K562 (cell line): Measurements from ENCODE around the gene ZNF385C. TPM values are rescaled to one million over a fixed set of nuclear protein-coding genes. Genes with fewer than 3 reads are reported as not detected.
A peak's percentile ranks its signal among the peaks of the same experiment; 100 is the strongest.

Experiments used
- E2F8 ChIP-seq: fragments of 450-650 bp; IDR thresholded peaks from 2 replicates; pipeline ENCODE4 v1.7.1; 2018; ENCODE audit warnings: mild to moderate bottlenecking, low read depth; ENCODE audit not compliant: partially characterized antibody
- ESRRA ChIP-seq: fragments of 450-650 bp; IDR thresholded peaks from 2 replicates; pipeline ENCODE4 v1.6.1; 2014; ENCODE audit warnings: low read depth, mild to moderate bottlenecking, moderate library complexity, borderline replicate concordance
- HMBOX1 ChIP-seq: sonication (generic); IDR thresholded peaks from 2 replicates; pipeline ENCODE4 v1.6.1; 2016
- KDM1A ChIP-seq, 2 experiments: fragments of 450-650 bp; IDR thresholded peaks; 2 replicates each; pipeline ENCODE4 v1.6.1; 2016; ENCODE audit warnings: mild to moderate bottlenecking in 2 of 2
- LEF1 ChIP-seq: fragments of 450-650 bp; IDR thresholded peaks from 2 replicates; pipeline ENCODE4 v1.6.1; 2016; ENCODE audit warnings: mild to moderate bottlenecking
- MAX ChIP-seq: sonication (generic); formaldehyde crosslinking; IDR thresholded peaks from 2 replicates; pipeline ENCODE4 v1.9.0; 2022; ENCODE audit warnings: mild to moderate bottlenecking, missing genetic modification reagents
- NCOR1 ChIP-seq: fragments of 450-650 bp; IDR thresholded peaks from 2 replicates; pipeline ENCODE4 v1.6.1; 2016; ENCODE audit warnings: mild to moderate bottlenecking, moderate library complexity
- NR0B1 ChIP-seq: fragments of 450-650 bp; IDR thresholded peaks from one replicate; pipeline ENCODE4 v1.6.1; 2018; ENCODE audit warnings: mild to moderate bottlenecking, moderate library complexity; ENCODE audit not compliant: partially characterized antibody
- NRF1 ChIP-seq, 2 experiments: fragments of 450-650 bp; IDR thresholded peaks in 1 of 2; conservative IDR thresholded peaks in 1 of 2; 2 replicates each; pipeline ENCODE4 v1.6.1; 2014; ENCODE audit warnings: mild to moderate bottlenecking in 2 of 2
- PRDM10 ChIP-seq: fragments of 450-650 bp; IDR thresholded peaks from 2 replicates; pipeline ENCODE4 v1.6.1; 2018; ENCODE audit not compliant: partially characterized antibody
- PTTG1 ChIP-seq: fragments of 450-650 bp; IDR thresholded peaks from 2 replicates; pipeline ENCODE4 v1.6.1; 2016; ENCODE audit warnings: low read depth, mild to moderate bottlenecking, missing genetic modification characterization, missing compliant biosample characterization
- RB1 ChIP-seq: fragments of 450-650 bp; IDR thresholded peaks from 2 replicates; pipeline ENCODE4 v1.6.1; 2017; ENCODE audit warnings: low read depth, mild to moderate bottlenecking
- SMARCE1 ChIP-seq: fragments of 450-650 bp; IDR thresholded peaks from 2 replicates; pipeline ENCODE4 v1.7.1; 2016; ENCODE audit warnings: mild to moderate bottlenecking
- USF2 ChIP-seq: sonication (generic); formaldehyde crosslinking; IDR thresholded peaks from 2 replicates; pipeline ENCODE4 v1.5.0; 2020; ENCODE audit warnings: missing genetic modification reagents
- ZNF316 ChIP-seq: fragments of 450-650 bp; IDR thresholded peaks from 2 replicates; pipeline ENCODE4 v1.6.1; 2016
- polyA plus RNA-seq, 8 experiments: library from polyadenylated mRNA; depleted of rRNA in 4 of 8; stranded (reverse) in 5 of 8; unstranded in 3 of 8; fragments of >200 nt; fragmentation: Nextera tagmentation in 2 of 8; fragmentation: Illumina TruSeq in 1 of 8; extraction: Ambion mirVana in 2 of 8; extraction: Trizol in 1 of 8; gene quantifications; 2 replicates each; pipeline versions ENCODE4 v1.2.1 to v1.2.3, GENCODE V29; 2011 to 2014; ENCODE audit warnings: inconsistent platforms in 1 of 8, missing spikeins in 1 of 8
- total RNA-seq, 7 experiments: library from RNA; depleted of rRNA in 6 of 7; stranded (reverse); fragments of >200 nt in 6 of 7; fragmentation: Illumina TruSeq in 2 of 7; extraction: Trizol in 2 of 7; gene quantifications; 2 replicates each; pipeline versions ENCODE4 v1.2.1 to v1.2.3, GENCODE V29; 2011 to 2021; ENCODE audit warnings: low replicate concordance in 1 of 7

ZNF385C gene
- total and polyA plus RNA-seq, 9 of the 15 experiments (the other 6 are each of a cell fraction or from before 2014, with no cell fraction given), result 0.03 to 0.35 (median 0.18) TPM; not detected in 1

GRCh38 chr17:42078396-42079043 is 19.8 kb downstream of the ZNF385C start (continued):
- TF ChIP-seq MAX (CRISPR knock-in tag) (peak; percentile 64), HMBOX1 (peak; percentile 22; the same call in 1 of the 2 replicates), SMARCE1 (peak; percentile 54; the same call in 1 of the 2 replicates), RB1 (no peak), USF2 (0 out of 2 replicates have a peak, but pooled peaks have one; percentile 31), NRF1 (conservative IDR thresholded peaks at IDR 0.05 in 1 of 2, IDR thresholded peaks at IDR 0.05 in 1 of 2) (0 out of 4 replicates have a peak, but pooled peaks of 1 of the 2 experiments have one; percentile 28), PRDM10 (peak; percentile 71), KDM1A (IDR thresholded peaks at IDR 0.05) (0 out of 4 replicates have a peak, but pooled peaks of 1 of the 2 experiments have one; percentile 17), ZNF316 (peak; percentile 94), NR0B1 (no peak), LEF1 (no peak), NCOR1 (0 out of 2 replicates have a peak, but pooled peaks have one; percentile 25), ESRRA (no peak), PTTG1 (tag) (no peak), E2F8 (no peak)
